ENCODE results near the gene CC2D1A.

DNA sequence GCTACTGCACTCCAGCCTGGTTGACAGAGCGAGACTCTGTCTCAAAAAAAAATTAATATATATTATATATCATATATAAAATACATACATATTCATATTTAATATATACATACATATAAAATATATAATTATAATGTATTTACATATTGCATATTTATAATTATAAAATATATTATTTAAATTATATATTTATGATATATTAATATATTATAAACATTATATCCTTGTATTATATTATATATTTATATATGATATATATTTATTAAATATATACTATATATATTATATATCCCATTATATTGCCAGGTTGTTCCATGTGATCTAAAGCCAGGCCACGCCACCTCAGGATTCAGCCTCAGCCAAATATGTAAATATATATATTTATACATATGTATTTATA, 9.8 kb upstream of the CC2D1A start:
- TF ChIP-seq, protein P1, sequence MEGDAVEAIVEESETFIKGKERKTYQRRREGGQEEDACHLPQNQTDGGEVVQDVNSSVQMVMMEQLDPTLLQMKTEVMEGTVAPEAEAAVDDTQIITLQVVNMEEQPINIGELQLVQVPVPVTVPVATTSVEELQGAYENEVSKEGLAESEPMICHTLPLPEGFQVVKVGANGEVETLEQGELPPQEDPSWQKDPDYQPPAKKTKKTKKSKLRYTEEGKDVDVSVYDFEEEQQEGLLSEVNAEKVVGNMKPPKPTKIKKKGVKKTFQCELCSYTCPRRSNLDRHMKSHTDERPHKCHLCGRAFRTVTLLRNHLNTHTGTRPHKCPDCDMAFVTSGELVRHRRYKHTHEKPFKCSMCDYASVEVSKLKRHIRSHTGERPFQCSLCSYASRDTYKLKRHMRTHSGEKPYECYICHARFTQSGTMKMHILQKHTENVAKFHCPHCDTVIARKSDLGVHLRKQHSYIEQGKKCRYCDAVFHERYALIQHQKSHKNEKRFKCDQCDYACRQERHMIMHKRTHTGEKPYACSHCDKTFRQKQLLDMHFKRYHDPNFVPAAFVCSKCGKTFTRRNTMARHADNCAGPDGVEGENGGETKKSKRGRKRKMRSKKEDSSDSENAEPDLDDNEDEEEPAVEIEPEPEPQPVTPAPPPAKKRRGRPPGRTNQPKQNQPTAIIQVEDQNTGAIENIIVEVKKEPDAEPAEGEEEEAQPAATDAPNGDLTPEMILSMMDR (IDR thresholded peaks at IDR 0.05), result no peak
- TF ChIP-seq POLR2AphosphoS5 (IDR thresholded peaks at IDR 0.05), result no peak
- no peak for TF ChIP-seq POLR2A (IDR thresholded peaks at IDR 0.05)

All from prostate gland (tissue), 2 donors.